ENCODE measurements around the gene COA1. TPM values are rescaled to one million over a fixed set of nuclear protein-coding genes. Genes with fewer than 3 reads are reported as not detected.
"Not testable (repeated sequence)": the region's sequence is repeated elsewhere in the genome, so short reads cannot be mapped to it uniquely, and the experiment has no call there.

The COA1 gene
- total RNA-seq (71.5 TPM), polyA plus RNA-seq (89.2 TPM)
- long read RNA-seq, donor 1, partial matches to known transcripts: 0 of 3 reads
- long read RNA-seq, donor 1, other reads (novel, unspliced or antisense): 0 of 3 reads
- long read RNA-seq, donor 2: 0 reads
- long read RNA-seq, donor 3, transcript COA1-201 (6 exons, 927 nt): major isoform, 18 of 55 reads
- long read RNA-seq, donor 3, transcript COA1-219 (3 exons, 2,135 nt): minor isoform, 7 of 55 reads
- long read RNA-seq, donor 3, partial matches to known transcripts: 24 of 55 reads
- long read RNA-seq, donor 3, other reads (novel, unspliced or antisense): 0 of 55 reads
- long read RNA-seq, donor 4, transcript COA1-201 (6 exons, 927 nt): major isoform, 10 of 219 reads
- long read RNA-seq, donor 4, partial matches to known transcripts: 205 of 219 reads
- long read RNA-seq, donor 4, other reads (novel, unspliced or antisense): 0 of 219 reads
- long read RNA-seq, donor 5, transcript COA1-219 (3 exons, 2,135 nt): minor isoform, 6 of 105 reads
- long read RNA-seq, donor 5, transcript COA1-201 (6 exons, 927 nt): major isoform, 40 of 105 reads
- long read RNA-seq, donor 5, partial matches to known transcripts: 46 of 105 reads
- long read RNA-seq, donor 5, other reads (novel, unspliced or antisense): 6 of 105 reads
- long read RNA-seq, donor 6, transcript COA1-201 (6 exons, 927 nt): major isoform, 12 of 37 reads
- long read RNA-seq, donor 6, partial matches to known transcripts: 18 of 37 reads
- long read RNA-seq, donor 6, other reads (novel, unspliced or antisense): 0 of 37 reads
- long read RNA-seq, donor 7, transcript COA1-219 (3 exons, 2,135 nt): minor isoform, 8 of 50 reads
- long read RNA-seq, donor 7, transcript COA1-201 (6 exons, 927 nt): major isoform, 17 of 50 reads
- long read RNA-seq, donor 7, partial matches to known transcripts: 17 of 50 reads
- long read RNA-seq, donor 7, other reads (novel, unspliced or antisense): 5 of 50 reads
- long read RNA-seq, donor 8, partial matches to known transcripts: 0 of 4 reads
- long read RNA-seq, donor 8, other reads (novel, unspliced or antisense): 0 of 4 reads
- long read RNA-seq, donor 9, transcript COA1-201 (6 exons, 927 nt): major isoform, 15 of 67 reads
- long read RNA-seq, donor 9, partial matches to known transcripts: 24 of 67 reads
- long read RNA-seq, donor 9, other reads (novel, unspliced or antisense): 24 of 67 reads
- long read RNA-seq, donor 10, transcript COA1-201 (6 exons, 927 nt): major isoform, 22 of 81 reads
- long read RNA-seq, donor 10, partial matches to known transcripts: 57 of 81 reads
- long read RNA-seq, donor 10, other reads (novel, unspliced or antisense): 0 of 81 reads

- peak within 1 kb of the TSS; percentile 83 to 84 for H3K27ac ChIP-seq (ENCODE audit: low read depth in 1 of 2, low read length in 1 of 2)
- no peaks in the 10 kb centered on the region for H3K27me3 ChIP-seq (ENCODE audit: control insufficient read depth in 2 of 2, insufficient read depth in 1 of 2, low read length in 1 of 2)
- no peaks in the 10 kb centered on the region for H3K36me3 ChIP-seq (ENCODE audit: control insufficient read depth in 2 of 2, insufficient read depth in 2 of 2, low read length in 1 of 2)
- peaks cover 4 to 7% of the 10 kb centered on the region in 2 donors for H3K4me1 ChIP-seq (ENCODE audit: control insufficient read depth in 2 of 2, insufficient read depth in 2 of 2, low read length in 2 of 2)
- H3K4me3 ChIP-seq (ENCODE audit: low read length in 2 of 2): peak within 1 kb of the TSS; percentile 69 to 72
- peak; percentile 76 to 92 (median 83) for DNase-seq (ENCODE audit: low read depth in 6 of 9, low spot score in 9 of 9)
- WGBS: under 1% methylated on average over 66 of the region's 66 CpGs
- no peaks in the 10 kb centered on the region for H3K9me3 ChIP-seq (ENCODE audit: control insufficient read depth in 2 of 2, insufficient read depth in 1 of 2, low read length in 1 of 2)
These were observed at the start of gene COA1 for GRCh38 chr7:43729214-43729923. TSS of gene COA1 (minus strand) at chr7:43729523. CDS start at chr7:43648614, 80,909 bp downstream.

GRCh38 chr7:43778293-43779044 lies 49.1 kb upstream of the COA1 start:
- H3K9me3 ChIP-seq (ENCODE audit: control insufficient read depth in 2 of 2, insufficient read depth in 1 of 2, low read length in 1 of 2); H3K4me1 ChIP-seq (ENCODE audit: control insufficient read depth in 2 of 2, insufficient read depth in 2 of 2, low read length in 2 of 2); H3K36me3 ChIP-seq (ENCODE audit: control insufficient read depth in 2 of 2, insufficient read depth in 2 of 2, low read length in 1 of 2); H3K27ac ChIP-seq (ENCODE audit: low read depth in 1 of 2, low read length in 1 of 2); H3K27me3 ChIP-seq (ENCODE audit: control insufficient read depth in 2 of 2, insufficient read depth in 1 of 2, low read length in 1 of 2); H3K4me3 ChIP-seq (ENCODE audit: low read length in 2 of 2); DNase-seq (ENCODE audit: low read depth in 6 of 9, low spot score in 9 of 9): not testable (repeated sequence)
- WGBS: 95% methylated on average over 15 of the region's 18 CpGs

GRCh38 chr7:43775255-43775654 lies 45.9 kb upstream of the COA1 start:
- not testable (repeated sequence) for DNase-seq (ENCODE audit: low read depth in 6 of 9, low spot score in 9 of 9); H3K9me3 ChIP-seq (ENCODE audit: control insufficient read depth in 2 of 2, insufficient read depth in 1 of 2, low read length in 1 of 2); H3K4me3 ChIP-seq (ENCODE audit: low read length in 2 of 2); H3K36me3 ChIP-seq (ENCODE audit: control insufficient read depth in 2 of 2, insufficient read depth in 2 of 2, low read length in 1 of 2); H3K27ac ChIP-seq (ENCODE audit: low read depth in 1 of 2, low read length in 1 of 2); H3K27me3 ChIP-seq (ENCODE audit: control insufficient read depth in 2 of 2, insufficient read depth in 1 of 2, low read length in 1 of 2)
- over 99% methylated on average over 2 of the region's 2 CpGs for WGBS
- peaks cover 0 to 17% of the 10 kb centered on the region in 2 donors for H3K4me1 ChIP-seq (ENCODE audit: control insufficient read depth in 2 of 2, insufficient read depth in 2 of 2, low read length in 2 of 2)

- not testable (repeated sequence) for H3K27me3 ChIP-seq (ENCODE audit: control insufficient read depth in 2 of 2, insufficient read depth in 1 of 2, low read length in 1 of 2); H3K36me3 ChIP-seq (ENCODE audit: control insufficient read depth in 2 of 2, insufficient read depth in 2 of 2, low read length in 1 of 2); H3K27ac ChIP-seq (ENCODE audit: low read depth in 1 of 2, low read length in 1 of 2); H3K4me3 ChIP-seq (ENCODE audit: low read length in 2 of 2); DNase-seq (ENCODE audit: low read depth in 6 of 9, low spot score in 9 of 9); H3K9me3 ChIP-seq (ENCODE audit: control insufficient read depth in 2 of 2, insufficient read depth in 1 of 2, low read length in 1 of 2)
- peaks cover 0 to 24% of the 10 kb centered on the region in 2 donors for H3K4me1 ChIP-seq (ENCODE audit: control insufficient read depth in 2 of 2, insufficient read depth in 2 of 2, low read length in 2 of 2)
- WGBS: 97% methylated on average over 4 of the region's 6 CpGs
These were observed 43.9 kb upstream of the COA1 start for GRCh38 chr7:43773268-43773667.

- Histone ChIP-seq H3K4me1 (ENCODE audit: control insufficient read depth in 2 of 2, insufficient read depth in 2 of 2, low read length in 2 of 2) (peaks cover 0 to 24% of the 10 kb centered on the region in 2 donors), H3K27me3 (ENCODE audit: control insufficient read depth in 2 of 2, insufficient read depth in 1 of 2, low read length in 1 of 2) (no peaks in the 10 kb centered on the region), H3K27ac (ENCODE audit: low read depth in 1 of 2, low read length in 1 of 2) (no peak overlapping the region), H3K9me3 (ENCODE audit: control insufficient read depth in 2 of 2, insufficient read depth in 1 of 2, low read length in 1 of 2) (no peaks in the 10 kb centered on the region), H3K4me3 (ENCODE audit: low read length in 2 of 2) (no peak overlapping the region), H3K36me3 (ENCODE audit: control insufficient read depth in 2 of 2, insufficient read depth in 2 of 2, low read length in 1 of 2) (no peaks in the 10 kb centered on the region)
- no peak for DNase-seq (ENCODE audit: low read depth in 6 of 9, low spot score in 9 of 9)
- WGBS: 95% methylated on average over 3 of the region's 3 CpGs
These were observed 42.2 kb upstream of the COA1 start for GRCh38 chr7:43771573-43771972.

GRCh38 chr7:43771128-43771527 lies 41.8 kb upstream of the COA1 start:
- DNase-seq (ENCODE audit: low read depth in 6 of 9, low spot score in 9 of 9): no peak
- Histone ChIP-seq H3K4me3 (ENCODE audit: low read length in 2 of 2) (no peak overlapping the region), H3K9me3 (ENCODE audit: control insufficient read depth in 2 of 2, insufficient read depth in 1 of 2, low read length in 1 of 2) (no peaks in the 10 kb centered on the region), H3K27ac (ENCODE audit: low read depth in 1 of 2, low read length in 1 of 2) (no peak overlapping the region), H3K4me1 (ENCODE audit: control insufficient read depth in 2 of 2, insufficient read depth in 2 of 2, low read length in 2 of 2) (peaks cover 0 to 24% of the 10 kb centered on the region in 2 donors), H3K36me3 (ENCODE audit: control insufficient read depth in 2 of 2, insufficient read depth in 2 of 2, low read length in 1 of 2) (no peaks in the 10 kb centered on the region), H3K27me3 (ENCODE audit: control insufficient read depth in 2 of 2, insufficient read depth in 1 of 2, low read length in 1 of 2) (no peaks in the 10 kb centered on the region)
- 57% methylated on average over 3 of the region's 3 CpGs for WGBS

- H3K36me3 ChIP-seq (ENCODE audit: control insufficient read depth in 2 of 2, insufficient read depth in 2 of 2, low read length in 1 of 2): no peaks in the 10 kb centered on the region
- H3K4me3 ChIP-seq (ENCODE audit: low read length in 2 of 2): no peak overlapping the region
- H3K27me3 ChIP-seq (ENCODE audit: control insufficient read depth in 2 of 2, insufficient read depth in 1 of 2, low read length in 1 of 2): no peaks in the 10 kb centered on the region
- H3K9me3 ChIP-seq (ENCODE audit: control insufficient read depth in 2 of 2, insufficient read depth in 1 of 2, low read length in 1 of 2): no peaks in the 10 kb centered on the region
- no peak for DNase-seq (ENCODE audit: low read depth in 6 of 9, low spot score in 9 of 9)
- H3K27ac ChIP-seq (ENCODE audit: low read depth in 1 of 2, low read length in 1 of 2): no peak overlapping the region
- H3K4me1 ChIP-seq (ENCODE audit: control insufficient read depth in 2 of 2, insufficient read depth in 2 of 2, low read length in 2 of 2): peaks cover 0 to 24% of the 10 kb centered on the region in 2 donors
- 98% methylated on average over 10 of the region's 10 CpGs for WGBS
These were observed 40.6 kb upstream of the COA1 start for GRCh38 chr7:43769791-43770465.

All from thymus (tissue), 14 donors.